Keratinocyte (primary cell): ENCODE measurements around the gene RARA.

Experiments
- CTCF ChIP-seq, 3 experiments: IDR thresholded peaks in 1 of 3; conservative IDR thresholded peaks in 1 of 3; optimal IDR thresholded peaks in 1 of 3; 2 replicates in 2 of 3; 3 replicates in 1 of 3; pipeline versions ENCODE3 to v1.5.1; 2011; ENCODE audit warnings: low read length in 3 of 3, mild to moderate bottlenecking in 3 of 3, moderate library complexity in 2 of 3, control low read depth in 1 of 3, inconsistent platforms in 1 of 3; ENCODE audit not compliant: insufficient read depth in 2 of 3; ENCODE audit errors: extremely low read depth in 1 of 3
- EZH2 ChIP-seq: IDR thresholded peaks from one replicate; pipeline ENCODE4 v1.6.1; 2012; ENCODE audit warnings: inconsistent platforms, mild to moderate bottlenecking, low read length, moderate library complexity

GRCh38 chr17:40309031-40309948 is at the start of gene RARA:
- TF ChIP-seq CTCF (optimal IDR thresholded peaks at IDR 0.05 in 1 of 3, IDR thresholded peaks at IDR 0.05 in 1 of 3, conservative IDR thresholded peaks at IDR 0.05 in 1 of 3; ENCODE audit: extremely low read depth in 1 of 3, insufficient read depth in 2 of 3, low read length in 3 of 3) (no peak), EZH2 (no peak)
